Heart left ventricle (tissue), 16 donors: Measurements from ENCODE around the gene ZDHHC14. TPM values are rescaled to one million over a fixed set of nuclear protein-coding genes. Genes with fewer than 3 reads are reported as not detected.

ENCODE experiments used
- ATAC-seq, 4 donors: fragments of 200-7000 bp; cut with Tn5 transposase; one replicate each; pipeline ENCODE4 v1.9.1; 2020 to 2022; ENCODE audit warnings: moderate library complexity in 4 of 4, mild to moderate bottlenecking in 3 of 4, moderate number of reproducible peaks in 1 of 4
- DNase-seq, 5 donors: peaks; one replicate each; pipeline ENCODE4 v3.0.0-alpha.2; 2020
- H3K27ac ChIP-seq, 12 donors: fragments of 200-600 bp; sonication (generic) in 4 of 12; one replicate each; pipeline versions ENCODE4 v1.5.0 to v1.8.0; 2016 to 2022; ENCODE audit warnings: mild to moderate bottlenecking in 2 of 12
- H3K27me3 ChIP-seq, 9 donors: fragments of 200-600 bp; sonication (generic) in 2 of 9; one replicate each; pipeline versions ENCODE4 v1.5.1 to v1.8.0; 2016 to 2022; ENCODE audit warnings: mild to moderate bottlenecking in 3 of 9
- H3K36me3 ChIP-seq, 9 donors: fragments of 200-600 bp; sonication (generic) in 2 of 9; one replicate each; pipeline versions ENCODE4 v1.5.0 to v1.8.0; 2018 to 2022; ENCODE audit warnings: mild to moderate bottlenecking in 2 of 9
- H3K4me1 ChIP-seq, 12 donors: fragments of 200-600 bp; sonication (generic) in 4 of 12; one replicate each; pipeline versions ENCODE4 v1.5.0 to v1.8.0; 2016 to 2022; ENCODE audit warnings: mild to moderate bottlenecking in 3 of 12
- H3K4me3 ChIP-seq, 12 donors: fragments of 200-600 bp; sonication (generic) in 4 of 12; one replicate each; pipeline versions ENCODE4 v1.5.0 to v1.8.0; 2017 to 2022; ENCODE audit warnings: mild to moderate bottlenecking in 9 of 12, moderate library complexity in 4 of 12
- H3K9me3 ChIP-seq, 12 donors: fragments of 200-600 bp; sonication (generic) in 4 of 12; one replicate each; pipeline versions ENCODE4 v1.5.0 to v1.8.0; 2016 to 2022; ENCODE audit warnings: mild to moderate bottlenecking in 1 of 12
- POLR2A ChIP-seq, 2 donors: fragments of 450-650 bp; IDR thresholded peaks; one replicate each; pipeline ENCODE4 v1.6.1; 2017; ENCODE audit warnings: antibody characterized with exemption in 2 of 2, mild to moderate bottlenecking in 2 of 2, moderate library complexity in 2 of 2
- WGBS, 4 donors: extraction: QIAGEN DNeasy Blood & Tissue Kit in 2 of 4; methylation state at CpG; one replicate each; pipeline versions ENCODE4 v1.1.5 to v1.1.7; 2013 to 2018; 5-methylcytosine and 5-hydroxymethylcytosine counted together
- intact Hi-C, 10 donors: fragments of 100-400 bp; cut with DNase I; formaldehyde crosslinking; loops; one replicate each; pipeline versions ENCODE4 v1.11.1 to v1.14.2; 2022
- polyA plus RNA-seq, 2 donors: library from polyadenylated mRNA; stranded (reverse); fragments of 200-250 nt; gene quantifications; one replicate each; pipeline ENCODE4 v1.2.3, GENCODE V29; 2013
- total RNA-seq, 9 donors: library from RNA; depleted of rRNA in 2 of 9; stranded (reverse); fragments of >200 nt in 2 of 9; fragmentation: NEBNext Ultra II Directional in 3 of 9; extraction: Animal tissue kit (Norgen Biotek cat#: 25700) in 3 of 9; gene quantifications; one replicate each; pipeline versions ENCODE4 v1.1.0 to v1.2.4, GENCODE V29; 2016 to 2023
- TF ChIP-seq, protein P1 (sequence below), 12 donors: fragments of 200-600 bp; sonication (generic) in 4 of 12; IDR thresholded peaks; one replicate each; pipeline versions ENCODE4 v1.5.0 to v1.8.0; 2018 to 2022; ENCODE audit warnings: antibody characterized with exemption in 12 of 12, mild to moderate bottlenecking in 5 of 12
- donor health status: ischemic (EF 13 %, LVEDD 7.1; RV severe dilation, severe dysfunction).
- donor health status: healthy with polysubstance abuse.
- donor health status: DM: no; HTN: yes; CAD: no.
- donor health status: DM: no; HTN: no; CAD: no.
- donor health status: ischemic (EF 25% LVEDD 6.9; RV normal size, moderate dysfunction).
- donor health status: ischemic (EF 25% LVEDD 5.7; RV mildly dilated, moderate dysfunction).
- donor health status: healthy.
- donor health status: DM: yes; HTN: yes; CAD: no.
- donor health status: ischemic (EF 35%, LVEDD 5.7; RV mildly dilated, moderate dysfunction).
- donor health status: nonischemic (EF 11% LVEDD 7.7; RV severe dilation, severe dysfunction).
- donor health status: DM: yes; HTN: yes; CAD: no.
- donor health status: PGD.
- donor health status: ischemic (EF 29% LVEDD 5.4; RV normal size, mild dysfunction).
- donor health status: nonischemic (EF 23%, LVEDD 6.1; RV moderate dilation, normal function).

Gene ZDHHC14
- total and polyA plus RNA-seq, 11 donors: 7.0 to 25.8 (median 15.4) TPM

DNA sequence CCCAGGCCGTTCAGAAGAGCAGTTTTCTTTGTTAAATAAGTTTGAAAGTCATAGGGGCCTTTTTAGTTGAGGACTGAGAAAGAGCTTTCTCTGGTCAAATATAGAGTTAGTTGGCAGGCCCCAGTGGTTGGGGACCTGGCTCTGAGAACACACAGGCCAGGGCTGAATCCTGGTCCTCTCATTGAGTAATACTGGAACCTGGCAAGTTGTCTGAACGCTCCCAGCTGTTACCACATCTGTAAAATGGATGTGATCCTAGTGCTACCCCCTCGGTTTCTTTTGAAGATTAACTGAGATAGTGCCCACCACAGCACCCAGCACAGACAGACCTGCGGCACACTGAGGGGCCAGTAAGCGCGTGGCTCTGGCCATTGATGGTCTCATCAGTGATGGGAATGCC lies 215.5 kb downstream of the ZDHHC14 start:
- TF ChIP-seq POLR2A (IDR thresholded peaks at IDR 0.05): no peak
- TF ChIP-seq, protein P1, sequence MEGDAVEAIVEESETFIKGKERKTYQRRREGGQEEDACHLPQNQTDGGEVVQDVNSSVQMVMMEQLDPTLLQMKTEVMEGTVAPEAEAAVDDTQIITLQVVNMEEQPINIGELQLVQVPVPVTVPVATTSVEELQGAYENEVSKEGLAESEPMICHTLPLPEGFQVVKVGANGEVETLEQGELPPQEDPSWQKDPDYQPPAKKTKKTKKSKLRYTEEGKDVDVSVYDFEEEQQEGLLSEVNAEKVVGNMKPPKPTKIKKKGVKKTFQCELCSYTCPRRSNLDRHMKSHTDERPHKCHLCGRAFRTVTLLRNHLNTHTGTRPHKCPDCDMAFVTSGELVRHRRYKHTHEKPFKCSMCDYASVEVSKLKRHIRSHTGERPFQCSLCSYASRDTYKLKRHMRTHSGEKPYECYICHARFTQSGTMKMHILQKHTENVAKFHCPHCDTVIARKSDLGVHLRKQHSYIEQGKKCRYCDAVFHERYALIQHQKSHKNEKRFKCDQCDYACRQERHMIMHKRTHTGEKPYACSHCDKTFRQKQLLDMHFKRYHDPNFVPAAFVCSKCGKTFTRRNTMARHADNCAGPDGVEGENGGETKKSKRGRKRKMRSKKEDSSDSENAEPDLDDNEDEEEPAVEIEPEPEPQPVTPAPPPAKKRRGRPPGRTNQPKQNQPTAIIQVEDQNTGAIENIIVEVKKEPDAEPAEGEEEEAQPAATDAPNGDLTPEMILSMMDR (IDR thresholded peaks at IDR 0.05): no peak
- peaks cover 0 to 22% (median 0%) of the 10 kb centered on the region in 9 donors for H3K36me3 ChIP-seq
- H3K4me3 ChIP-seq: no peak overlapping the region
- intact Hi-C loops: loop anchor here in 9 of 10 donors (2.0 to 10.0 kb wide), 7 partner anchors 212 to 282 kb away; partner anchors contain the start of genes ZDHHC14 (in 4 of the 9) and TMEM242 (in 3 of the 9)
- ATAC-seq (peak in 1 of 4 donors; percentile 17), DNase-seq (peak in 1 of 5 donors; percentile 13)
- peaks cover 0 to 10% (median 2%) of the 10 kb centered on the region in 12 donors for H3K4me1 ChIP-seq
- 85 to 95% (median 92%) methylated on average over 6 of the region's 6 CpGs for WGBS, 4 donors
- H3K27ac ChIP-seq: no peak overlapping the region
- no peaks in the 10 kb centered on the region for H3K9me3 ChIP-seq
- H3K27me3 ChIP-seq: no peaks in the 10 kb centered on the region

DNA sequence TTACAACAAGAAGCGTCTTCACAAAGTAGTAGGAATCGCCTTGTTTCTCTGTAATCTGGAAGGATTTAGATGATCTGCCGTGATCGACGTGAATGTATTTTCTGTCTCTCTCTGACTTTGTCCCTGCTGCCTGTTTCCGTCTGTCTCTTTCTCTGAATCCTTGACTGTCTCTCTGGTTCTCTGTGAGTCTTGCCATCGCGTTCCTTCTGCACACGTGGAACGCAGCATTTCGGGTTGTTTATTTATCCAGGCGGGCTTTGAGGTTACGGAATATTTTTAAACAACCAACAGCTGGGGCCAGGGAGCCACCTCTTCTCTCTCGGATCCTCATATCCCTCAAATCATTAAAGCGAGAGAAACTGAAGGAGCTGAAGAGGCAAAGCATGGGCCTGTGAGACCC lies 215.9 kb downstream of the ZDHHC14 start:
- H3K9me3 ChIP-seq: no peaks in the 10 kb centered on the region
- no peak for DNase-seq
- H3K27me3 ChIP-seq: no peaks in the 10 kb centered on the region
- peaks cover 0 to 10% (median 2%) of the 10 kb centered on the region in 12 donors for H3K4me1 ChIP-seq
- H3K27ac ChIP-seq: no peak overlapping the region
- 92 to 95% (median 95%) methylated on average over 15 of the region's 15 CpGs for WGBS, 4 donors
- H3K4me3 ChIP-seq: no peak overlapping the region
- H3K36me3 ChIP-seq: peaks cover 0 to 22% (median 0%) of the 10 kb centered on the region in 9 donors
- intact Hi-C loops: loop anchor here in 9 of 10 donors (2.0 to 10.0 kb wide), 7 partner anchors 212 to 282 kb away; partner anchors contain the start of genes ZDHHC14 (in 4 of the 9) and TMEM242 (in 3 of the 9)
- no peak for TF ChIP-seq POLR2A (IDR thresholded peaks at IDR 0.05)
- TF ChIP-seq, protein P1 (IDR thresholded peaks at IDR 0.05): no peak
- no peak for ATAC-seq

DNA sequence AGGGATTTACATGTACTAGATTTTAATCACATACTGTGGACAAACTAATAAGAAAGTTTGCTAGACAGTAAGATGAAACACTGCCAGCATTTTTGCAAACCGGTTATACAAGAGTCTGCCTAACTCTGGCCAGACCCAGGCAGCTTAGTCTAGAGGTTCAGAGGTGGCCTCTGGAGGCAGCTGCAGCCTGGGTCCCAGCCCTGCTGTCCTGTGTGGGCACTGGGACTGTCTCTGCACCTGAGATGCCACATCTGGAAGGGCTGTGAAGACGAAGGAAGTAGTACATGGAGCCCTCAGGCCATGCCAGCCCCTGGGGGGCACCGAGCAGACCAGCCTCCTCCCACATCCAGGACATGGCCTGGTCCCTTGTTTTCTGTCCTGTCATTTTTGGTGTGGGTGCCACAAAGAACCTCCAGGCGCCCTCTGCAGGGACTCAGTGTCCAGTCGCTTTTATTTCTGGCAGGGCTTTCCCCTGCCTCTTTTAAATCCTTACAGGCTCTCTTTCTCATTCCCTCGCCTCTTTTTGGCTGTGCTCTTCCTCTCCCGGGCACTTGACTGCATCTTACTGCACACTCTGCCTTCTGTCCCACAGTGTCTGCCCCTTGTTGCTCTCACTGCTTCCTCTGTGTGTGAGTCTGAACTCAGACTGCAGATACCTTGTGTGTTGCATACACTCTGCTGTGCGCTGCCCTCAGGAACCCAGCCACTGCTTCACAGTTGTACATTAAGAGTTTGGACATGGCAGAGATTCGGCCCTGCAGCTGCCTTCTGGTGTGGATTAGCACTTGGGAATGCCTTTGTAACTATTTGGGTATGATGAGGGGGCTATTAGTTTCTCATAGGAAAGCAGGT lies 216.7 kb downstream of the ZDHHC14 start:
- peaks cover 0 to 22% (median 0%) of the 10 kb centered on the region in 9 donors for H3K36me3 ChIP-seq
- peaks cover 0 to 10% (median 2%) of the 10 kb centered on the region in 12 donors for H3K4me1 ChIP-seq
- no peaks in the 10 kb centered on the region for H3K27me3 ChIP-seq
- H3K4me3 ChIP-seq: no peak overlapping the region
- no peaks in the 10 kb centered on the region for H3K9me3 ChIP-seq
- ATAC-seq: peak; percentile 32 to 72 (median 65)
- intact Hi-C loops: loop anchor here (2.0 to 10.0 kb wide), 8 partner anchors 213 to 285 kb away; partner anchors contain the start of genes ZDHHC14 (in 4 of the 10) and TMEM242 (in 3 of the 10)
- peak overlapping the region in 1 of 12 donors; percentile 33 for H3K27ac ChIP-seq
- WGBS, 4 donors: 46 to 51% (median 47%) methylated on average over 9 of the region's 9 CpGs
- DNase-seq: peak in 2 of 5 donors; percentile 44 to 51
- no peak for TF ChIP-seq POLR2A (IDR thresholded peaks at IDR 0.05)
- TF ChIP-seq, protein P1 (IDR thresholded peaks at IDR 0.05): peak; percentile 24 to 67 (median 52)

DNA sequence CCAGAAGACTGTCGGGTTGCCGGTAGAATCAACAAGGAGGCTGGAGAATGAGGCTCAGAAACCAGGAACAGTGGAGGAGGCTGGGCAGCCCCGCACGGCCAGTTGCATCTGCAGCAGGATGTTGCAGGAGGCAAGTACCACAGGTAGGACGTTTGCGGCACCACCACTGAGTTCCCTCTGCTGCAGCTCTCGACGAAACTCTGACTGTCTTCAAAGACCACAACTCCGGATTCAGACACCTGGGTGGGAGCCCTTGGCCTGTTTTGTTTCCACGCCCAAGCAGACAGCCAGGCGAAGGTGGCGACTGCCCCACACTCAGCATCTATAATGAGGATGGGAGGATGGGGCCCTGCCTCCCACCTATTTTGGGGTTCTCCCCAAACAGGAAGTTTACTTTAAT lies 218.2 kb downstream of the ZDHHC14 start:
- 89 to 94% (median 93%) methylated on average over 12 of the region's 12 CpGs for WGBS, 4 donors
- no peak for TF ChIP-seq POLR2A (IDR thresholded peaks at IDR 0.05)
- TF ChIP-seq, protein P1 (IDR thresholded peaks at IDR 0.05): no peak
- no peaks in the 10 kb centered on the region for H3K9me3 ChIP-seq
- DNase-seq (no peak), ATAC-seq (no peak)
- H3K27me3 ChIP-seq: no peaks in the 10 kb centered on the region
- peaks cover 0 to 10% (median 2%) of the 10 kb centered on the region in 12 donors for H3K4me1 ChIP-seq
- H3K4me3 ChIP-seq: no peak overlapping the region
- peaks cover 0 to 18% (median 0%) of the 10 kb centered on the region in 9 donors for H3K36me3 ChIP-seq
- intact Hi-C loops: loop anchor here (2.0 to 10.0 kb wide), 6 partner anchors 214 to 286 kb away; partner anchors contain the start of genes ZDHHC14 (in 4 of the 10) and TMEM242 (in 3 of the 10)
- H3K27ac ChIP-seq: no peak overlapping the region
